ENCODE results near the gene NAA20. TPM values are rescaled to one million over a fixed set of nuclear protein-coding genes. Genes with fewer than 3 reads are reported as not detected.
A peak's percentile ranks its signal among the peaks of the same experiment; 100 is the strongest.

Gene NAA20
- total and polyA plus RNA-seq, 2 of the 13 experiments (the other 11 are each of a cell fraction or from before 2014, with no cell fraction given): 81.9 to 82.8 TPM

GRCh38 chr20:20010639-20011500 is 6.3 kb upstream of the NAA20 start (continued):
- TF ChIP-seq, protein P1, sequence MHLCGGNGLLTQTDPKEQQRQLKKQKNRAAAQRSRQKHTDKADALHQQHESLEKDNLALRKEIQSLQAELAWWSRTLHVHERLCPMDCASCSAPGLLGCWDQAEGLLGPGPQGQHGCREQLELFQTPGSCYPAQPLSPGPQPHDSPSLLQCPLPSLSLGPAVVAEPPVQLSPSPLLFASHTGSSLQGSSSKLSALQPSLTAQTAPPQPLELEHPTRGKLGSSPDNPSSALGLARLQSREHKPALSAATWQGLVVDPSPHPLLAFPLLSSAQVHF (CRISPR knock-in tag; IDR thresholded peaks at IDR 0.05): no peak
- TF ChIP-seq RORA (CRISPR knock-in tag; IDR thresholded peaks at IDR 0.05): peak; percentile 100
- peak; percentile 64; the same call in 1 of the 2 replicates for TF ChIP-seq MYC (CRISPR knock-in tag; IDR thresholded peaks at IDR 0.05; ENCODE audit: borderline replicate concordance)
- TF ChIP-seq CBFB (CRISPR knock-in tag; IDR thresholded peaks at IDR 0.05): no peak
- TF ChIP-seq FOXO1 (CRISPR knock-in tag; IDR thresholded peaks at IDR 0.05): peak; percentile 96
- TF ChIP-seq NR3C1 (CRISPR knock-in tag; IDR thresholded peaks at IDR 0.05): no peak
- no peak for TF ChIP-seq ZNF615 (CRISPR knock-in tag; IDR thresholded peaks at IDR 0.05; ENCODE audit: borderline replicate concordance)
- no peak for TF ChIP-seq ZNF362 (CRISPR knock-in tag; IDR thresholded peaks at IDR 0.05; ENCODE audit: borderline replicate concordance)
- TF ChIP-seq ZNF605 (CRISPR knock-in tag; IDR thresholded peaks at IDR 0.05): no peak
- TF ChIP-seq REST (IDR thresholded peaks at IDR 0.05; ENCODE audit: borderline replicate concordance in 1 of 2, low read depth in 1 of 2, low read length in 2 of 2): peak in 1 of 2 experiments; percentile 23; a peak in 1 of 4 replicates
- no peak for TF ChIP-seq ZNF598 (CRISPR knock-in tag; IDR thresholded peaks at IDR 0.05; ENCODE audit: borderline replicate concordance)
- TF ChIP-seq SAP130 (CRISPR knock-in tag; IDR thresholded peaks at IDR 0.05; ENCODE audit: low read depth): peak; percentile 94
- no peak for TF ChIP-seq ZNF577 (CRISPR knock-in tag; IDR thresholded peaks at IDR 0.05; ENCODE audit: borderline replicate concordance, low read depth)
- peak; percentile 60; the same call in 1 of the 2 replicates for TF ChIP-seq ZNF780A (CRISPR knock-in tag; IDR thresholded peaks at IDR 0.05)
- peak; percentile 88; the same call in 1 of the 2 replicates for TF ChIP-seq SIX1 (CRISPR knock-in tag; IDR thresholded peaks at IDR 0.05; ENCODE audit: borderline replicate concordance)
- no peak for TF ChIP-seq NFE2 (CRISPR knock-in tag; IDR thresholded peaks at IDR 0.05)
- no peak for TF ChIP-seq TOPORS (CRISPR knock-in tag; IDR thresholded peaks at IDR 0.05)
- TF ChIP-seq, protein P2, sequence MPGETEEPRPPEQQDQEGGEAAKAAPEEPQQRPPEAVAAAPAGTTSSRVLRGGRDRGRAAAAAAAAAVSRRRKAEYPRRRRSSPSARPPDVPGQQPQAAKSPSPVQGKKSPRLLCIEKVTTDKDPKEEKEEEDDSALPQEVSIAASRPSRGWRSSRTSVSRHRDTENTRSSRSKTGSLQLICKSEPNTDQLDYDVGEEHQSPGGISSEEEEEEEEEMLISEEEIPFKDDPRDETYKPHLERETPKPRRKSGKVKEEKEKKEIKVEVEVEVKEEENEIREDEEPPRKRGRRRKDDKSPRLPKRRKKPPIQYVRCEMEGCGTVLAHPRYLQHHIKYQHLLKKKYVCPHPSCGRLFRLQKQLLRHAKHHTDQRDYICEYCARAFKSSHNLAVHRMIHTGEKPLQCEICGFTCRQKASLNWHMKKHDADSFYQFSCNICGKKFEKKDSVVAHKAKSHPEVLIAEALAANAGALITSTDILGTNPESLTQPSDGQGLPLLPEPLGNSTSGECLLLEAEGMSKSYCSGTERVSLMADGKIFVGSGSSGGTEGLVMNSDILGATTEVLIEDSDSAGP (CRISPR knock-in tag; IDR thresholded peaks at IDR 0.05; ENCODE audit: borderline replicate concordance): no peak
- peak; percentile 58; the same call in 1 of the 2 replicates for TF ChIP-seq ZNF772 (CRISPR knock-in tag; IDR thresholded peaks at IDR 0.05)
- TF ChIP-seq EZH2 (conservative IDR thresholded peaks at IDR 0.05; ENCODE audit: low read depth, low read length): no peak
- no peak for TF ChIP-seq ZEB1 (IDR thresholded peaks at IDR 0.05; ENCODE audit: insufficient replicate concordance, low read depth)
- TF ChIP-seq MIER3 (CRISPR knock-in tag; IDR thresholded peaks at IDR 0.05; ENCODE audit: borderline replicate concordance): peak; percentile 71; the same call in 1 of the 2 replicates
- peak; percentile 99 for TF ChIP-seq FOXK1 (CRISPR knock-in tag; IDR thresholded peaks at IDR 0.05; ENCODE audit: borderline replicate concordance, low read depth)
